GM12878 (cell line): ENCODE results near the gene ANXA3. TPM values are rescaled to one million over a fixed set of nuclear protein-coding genes. Genes with fewer than 3 reads are reported as not detected.

Experiments used
- BCL3 ChIP-seq: IDR thresholded peaks from 2 replicates; pipeline ENCODE4 v1.6.1; 2011; ENCODE audit warnings: borderline replicate concordance, low read depth, mild to moderate bottlenecking, moderate library complexity, low read length; ENCODE audit not compliant: insufficient read depth, poor library complexity, severe bottlenecking
- CEBPB ChIP-seq, 2 experiments: fragments of 150-350 bp in 1 of 2; IDR thresholded peaks; 2 replicates each; pipeline ENCODE4 v1.6.1; 2012 to 2014; ENCODE audit warnings: low read depth in 2 of 2, low read length in 2 of 2, borderline replicate concordance in 1 of 2, inconsistent platforms in 1 of 2
- CHD1 ChIP-seq: IDR thresholded peaks from 2 replicates; pipeline ENCODE4 v1.6.1; 2012; ENCODE audit warnings: low read depth, low read length, improper control_type of control experiment
- CHD4 ChIP-seq: fragments of 200-600 bp; sonication (generic); IDR thresholded peaks from 2 replicates; pipeline ENCODE4 v1.6.1; 2016; ENCODE audit warnings: mild to moderate bottlenecking
- CREM ChIP-seq: IDR thresholded peaks from 2 replicates; pipeline ENCODE4 v1.6.1; 2014; ENCODE audit warnings: antibody characterized with exemption, low read depth
- ESRRA ChIP-seq: IDR thresholded peaks from 2 replicates; pipeline ENCODE4 v1.6.1; 2012; ENCODE audit warnings: mild to moderate bottlenecking, low read length, improper control_type of control experiment
- FOXM1 ChIP-seq: IDR thresholded peaks from 2 replicates; pipeline ENCODE4 v1.6.1; 2012; ENCODE audit warnings: low read depth, mild to moderate bottlenecking, inconsistent platforms, low read length, moderate library complexity
- GABPA ChIP-seq: IDR thresholded peaks from 2 replicates; pipeline ENCODE4 v1.6.1; 2014; ENCODE audit warnings: antibody characterized with exemption, low read depth, mild to moderate bottlenecking, inconsistent platforms
- IKZF1 ChIP-seq: fragments of 450-650 bp; conservative IDR thresholded peaks from 2 replicates; pipeline ENCODE4 v1.6.1; 2017; ENCODE audit warnings: antibody characterized with exemption, mild to moderate bottlenecking
- JUND ChIP-seq: IDR thresholded peaks from 2 replicates; pipeline ENCODE4 v1.6.1; 2012; ENCODE audit warnings: low read depth, mild to moderate bottlenecking, low read length, improper control_type of control experiment, moderate library complexity
- MLLT1 ChIP-seq: fragments of 450-650 bp; IDR thresholded peaks from 2 replicates; pipeline ENCODE4 v1.6.1; 2016; ENCODE audit warnings: mild to moderate bottlenecking
- PAX5 ChIP-seq: IDR thresholded peaks from 2 replicates; pipeline ENCODE4 v1.6.1; 2011; ENCODE audit warnings: low read depth, low read length, borderline replicate concordance
- POLR2A ChIP-seq: IDR thresholded peaks from 2 replicates; pipeline ENCODE4 v1.6.1; 2011; ENCODE audit warnings: low read depth, mild to moderate bottlenecking, low read length
- RBBP5 ChIP-seq: fragments of 200-600 bp; sonication (generic); conservative IDR thresholded peaks from 2 replicates; pipeline ENCODE4 v1.6.1; 2016
- RELA ChIP-seq: fragments of 450-650 bp; IDR thresholded peaks from 2 replicates; pipeline ENCODE4 v1.8.0; 2014; ENCODE audit warnings: borderline replicate concordance; ENCODE audit not compliant: partially characterized antibody
- SIN3A ChIP-seq: IDR thresholded peaks from 2 replicates; pipeline ENCODE4 v1.6.1; 2012; ENCODE audit warnings: low read depth, low read length, improper control_type of control experiment
- SIX5 ChIP-seq: IDR thresholded peaks from 2 replicates; pipeline ENCODE4 v1.6.1; 2011; ENCODE audit warnings: mild to moderate bottlenecking, low read depth, low read length, moderate library complexity; ENCODE audit not compliant: severe bottlenecking
- SMAD1 ChIP-seq: fragments of 450-650 bp; IDR thresholded peaks from 2 replicates; pipeline ENCODE4 v1.6.1; 2018; ENCODE audit warnings: mild to moderate bottlenecking, low read depth; ENCODE audit not compliant: partially characterized antibody
- SMARCA5 ChIP-seq: fragments of 450-650 bp; IDR thresholded peaks from 2 replicates; pipeline ENCODE4 v1.6.1; 2017; ENCODE audit warnings: mild to moderate bottlenecking
- SPI1 ChIP-seq: IDR thresholded peaks from 2 replicates; pipeline ENCODE4 v1.6.1; 2011; ENCODE audit warnings: low read depth, mild to moderate bottlenecking, low read length, moderate library complexity, borderline replicate concordance; ENCODE audit not compliant: insufficient read depth
- TCF7 ChIP-seq: IDR thresholded peaks from 2 replicates; pipeline ENCODE4 v1.6.1; 2014; ENCODE audit warnings: antibody characterized with exemption, borderline replicate concordance
- ZNF274 ChIP-seq: IDR thresholded peaks from one replicate; pipeline ENCODE4 v1.8.0; 2011; ENCODE audit not compliant: insufficient read length, insufficient read depth
- polyA plus RNA-seq, 11 experiments: library from polyadenylated mRNA; depleted of rRNA in 4 of 11; unstranded in 6 of 11; stranded (reverse) in 5 of 11; fragments of >200 nt; fragmentation: Nextera tagmentation in 4 of 11; fragmentation: Illumina TruSeq in 1 of 11; extraction: Ambion mirVana in 4 of 11; extraction: Trizol in 1 of 11; gene quantifications; 1 replicate in 1 of 11; 2 replicates in 10 of 11; pipeline versions ENCODE4 v1.2.1 to v1.2.3, GENCODE V29; 2011 to 2016; ENCODE audit warnings: inconsistent platforms in 2 of 11, missing spikeins in 2 of 11, low read depth in 1 of 11
- total RNA-seq, 4 experiments: library from RNA; depleted of rRNA in 3 of 4; stranded (reverse); fragments of >200 nt in 3 of 4; fragmentation: Illumina TruSeq in 1 of 4; extraction: Trizol in 1 of 4; gene quantifications; 2 replicates each; pipeline versions ENCODE4 v1.2.1 to v1.2.3, GENCODE V29; 2013 to 2021
- TF ChIP-seq, protein P1 (sequence below): fragments of 450-650 bp; IDR thresholded peaks from 2 replicates; pipeline ENCODE4 v1.6.1; 2017; ENCODE audit warnings: mild to moderate bottlenecking, low read depth, inconsistent platforms; ENCODE audit not compliant: poor library complexity, severe bottlenecking
- TF ChIP-seq, protein P2 (sequence below): fragments of 450-650 bp; formaldehyde crosslinking; IDR thresholded peaks from 2 replicates; pipeline ENCODE4 v1.4.0; 2022; ENCODE audit warnings: mild to moderate bottlenecking, moderate library complexity

Gene ANXA3
- total and polyA plus RNA-seq, 10 of the 15 experiments (the other 5 are each of a cell fraction or from before 2014, with no cell fraction given), result 0.28 to 14.7 (median 0.91) TPM

GRCh38 chr4:78656968-78657445 is 105.4 kb downstream of the ANXA3 start (continued):
- TF ChIP-seq BCL3, result peak; percentile 27
- TF ChIP-seq SIX5, result no peak
- TF ChIP-seq ZNF274, result no peak
- no peak for TF ChIP-seq RELA
- peak; percentile 85 for TF ChIP-seq FOXM1
- no peak for TF ChIP-seq CHD4
- TF ChIP-seq TCF7, result peak; percentile 84
- TF ChIP-seq CEBPB (IDR thresholded peaks at IDR 0.05; ENCODE audit: borderline replicate concordance in 1 of 2, low read depth in 2 of 2, low read length in 2 of 2), result peak in 1 of 2 experiments; percentile 71; a peak in 1 of 4 replicates
- no peak for TF ChIP-seq SMAD1
- no peak for TF ChIP-seq CHD1
- peak; percentile 47; the same call in 1 of the 2 replicates for TF ChIP-seq PAX5
- no peak for TF ChIP-seq GABPA
- TF ChIP-seq SIN3A, result no peak
- no peak for TF ChIP-seq RBBP5
- TF ChIP-seq IKZF1, result peak; percentile 82
- TF ChIP-seq JUND, result no peak
- TF ChIP-seq ESRRA, result no peak
- TF ChIP-seq MLLT1, result 0 out of 2 replicates have a peak, but pooled peaks have one; percentile 19
- no peak for TF ChIP-seq SMARCA5
- TF ChIP-seq, protein P1, sequence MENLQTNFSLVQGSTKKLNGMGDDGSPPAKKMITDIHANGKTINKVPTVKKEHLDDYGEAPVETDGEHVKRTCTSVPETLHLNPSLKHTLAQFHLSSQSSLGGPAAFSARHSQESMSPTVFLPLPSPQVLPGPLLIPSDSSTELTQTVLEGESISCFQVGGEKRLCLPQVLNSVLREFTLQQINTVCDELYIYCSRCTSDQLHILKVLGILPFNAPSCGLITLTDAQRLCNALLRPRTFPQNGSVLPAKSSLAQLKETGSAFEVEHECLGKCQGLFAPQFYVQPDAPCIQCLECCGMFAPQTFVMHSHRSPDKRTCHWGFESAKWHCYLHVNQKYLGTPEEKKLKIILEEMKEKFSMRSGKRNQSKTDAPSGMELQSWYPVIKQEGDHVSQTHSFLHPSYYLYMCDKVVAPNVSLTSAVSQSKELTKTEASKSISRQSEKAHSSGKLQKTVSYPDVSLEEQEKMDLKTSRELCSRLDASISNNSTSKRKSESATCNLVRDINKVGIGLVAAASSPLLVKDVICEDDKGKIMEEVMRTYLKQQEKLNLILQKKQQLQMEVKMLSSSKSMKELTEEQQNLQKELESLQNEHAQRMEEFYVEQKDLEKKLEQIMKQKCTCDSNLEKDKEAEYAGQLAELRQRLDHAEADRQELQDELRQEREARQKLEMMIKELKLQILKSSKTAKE, result peak; percentile 40
- peak; percentile 16; the same call in 1 of the 2 replicates for TF ChIP-seq SPI1
- peak; percentile 53; the same call in 1 of the 2 replicates for TF ChIP-seq CREM
- TF ChIP-seq POLR2A, result no peak
- TF ChIP-seq, protein P2, sequence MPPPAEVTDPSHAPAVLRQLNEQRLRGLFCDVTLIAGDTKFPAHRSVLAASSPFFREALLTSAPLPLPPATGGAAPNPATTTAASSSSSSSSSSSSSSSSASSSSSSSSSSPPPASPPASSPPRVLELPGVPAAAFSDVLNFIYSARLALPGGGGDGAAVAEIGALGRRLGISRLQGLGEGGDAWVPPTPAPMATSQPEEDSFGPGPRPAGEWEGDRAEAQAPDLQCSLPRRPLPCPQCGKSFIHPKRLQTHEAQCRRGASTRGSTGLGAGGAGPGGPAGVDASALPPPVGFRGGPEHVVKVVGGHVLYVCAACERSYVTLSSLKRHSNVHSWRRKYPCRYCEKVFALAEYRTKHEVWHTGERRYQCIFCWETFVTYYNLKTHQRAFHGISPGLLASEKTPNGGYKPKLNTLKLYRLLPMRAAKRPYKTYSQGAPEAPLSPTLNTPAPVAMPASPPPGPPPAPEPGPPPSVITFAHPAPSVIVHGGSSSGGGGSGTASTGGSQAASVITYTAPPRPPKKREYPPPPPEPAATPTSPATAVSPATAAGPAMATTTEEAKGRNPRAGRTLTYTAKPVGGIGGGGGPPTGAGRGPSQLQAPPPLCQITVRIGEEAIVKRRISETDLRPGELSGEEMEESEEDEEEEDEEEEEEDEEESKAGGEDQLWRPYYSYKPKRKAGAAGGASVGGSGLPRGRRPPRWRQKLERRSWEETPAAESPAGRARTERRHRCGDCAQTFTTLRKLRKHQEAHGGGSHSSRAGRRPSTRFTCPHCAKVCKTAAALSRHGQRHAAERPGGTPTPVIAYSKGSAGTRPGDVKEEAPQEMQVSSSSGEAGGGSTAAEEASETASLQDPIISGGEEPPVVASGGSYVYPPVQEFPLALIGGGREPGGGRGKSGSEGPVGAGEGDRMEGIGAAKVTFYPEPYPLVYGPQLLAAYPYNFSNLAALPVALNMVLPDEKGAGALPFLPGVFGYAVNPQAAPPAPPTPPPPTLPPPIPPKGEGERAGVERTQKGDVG (CRISPR knock-in tag), result no peak
